GM18907 (cell line): ENCODE results near the gene NNT.
"Not testable (repeated sequence)": the region's sequence is repeated elsewhere in the genome, so short reads cannot be mapped to it uniquely, and the experiment has no call there.

ENCODE experiments used
- ATAC-seq: cut with Tn5 transposase; IDR thresholded peaks from one replicate; pipeline ENCODE4 v1.9.1; 2021; ENCODE audit warnings: mild to moderate bottlenecking, moderate library complexity; ENCODE audit not compliant: unreplicated experiment

Gene NNT

GRCh38 chr5:43663916-43664315 is 60.9 kb downstream of the NNT start:
- no peak for ATAC-seq

- no peak for ATAC-seq
These were observed 61.6 kb downstream of the NNT start for GRCh38 chr5:43664501-43665040.

GRCh38 chr5:43665749-43666148 is 62.8 kb downstream of the NNT start:
- not testable (repeated sequence) for ATAC-seq

GRCh38 chr5:43666728-43667127 is 63.7 kb downstream of the NNT start:
- ATAC-seq: not testable (repeated sequence)

GRCh38 chr5:43667379-43667778 is 64.4 kb downstream of the NNT start:
- ATAC-seq: not testable (repeated sequence)

GRCh38 chr5:43674536-43674935 is 71.6 kb downstream of the NNT start:
- no peak for ATAC-seq

GRCh38 chr5:43675357-43675756 is 72.4 kb downstream of the NNT start:
- ATAC-seq: no peak

GRCh38 chr5:43676083-43676840 is 73.3 kb downstream of the NNT start:
- ATAC-seq: no peak

GRCh38 chr5:43677253-43677652 is 74.3 kb downstream of the NNT start:
- ATAC-seq: no peak

GRCh38 chr5:43679214-43679613 is 76.2 kb downstream of the NNT start:
- no peak for ATAC-seq

GRCh38 chr5:43680286-43680685 is 77.3 kb downstream of the NNT start:
- no peak for ATAC-seq

- ATAC-seq: no peak
These were observed 81.0 kb downstream of the NNT start for GRCh38 chr5:43683884-43684471.

- ATAC-seq: no peak
These were observed 82.4 kb downstream of the NNT start for GRCh38 chr5:43685252-43685950.

GRCh38 chr5:43687275-43687674 is 84.3 kb downstream of the NNT start:
- no peak for ATAC-seq

GRCh38 chr5:43691275-43691674 is 88.3 kb downstream of the NNT start:
- no peak for ATAC-seq

GRCh38 chr5:43691893-43692292 is 88.9 kb downstream of the NNT start:
- no peak for ATAC-seq

GRCh38 chr5:43693411-43693810 is 90.4 kb downstream of the NNT start:
- ATAC-seq: no peak

- no peak for ATAC-seq
These were observed 91.0 kb downstream of the NNT start for GRCh38 chr5:43694027-43694426.

- ATAC-seq: not testable (repeated sequence)
These were observed 93.5 kb downstream of the NNT start for GRCh38 chr5:43696444-43696843.

- no peak for ATAC-seq
These were observed 96.9 kb downstream of the NNT start for GRCh38 chr5:43699910-43700309.

- ATAC-seq: no peak
These were observed 97.6 kb downstream of the NNT start for GRCh38 chr5:43700601-43701000.

- ATAC-seq: no peak
These were observed 98.2 kb downstream of the NNT start for GRCh38 chr5:43701227-43701626.
